H54 (cell line): ENCODE results near the gene SMYD1.

Experiments
- DNase-seq: peaks from one replicate; pipeline ENCODE4 v3.0.0; 2011; ENCODE audit warnings: low spot score, mixed read lengths; ENCODE audit not compliant: insufficient read length
- FAIRE-seq: peaks from 3 replicates; lab custom pipeline; 2011; peaks lifted over from hg19 to GRCh38; lab: Jason Lieb, UNC
- POLR2A ChIP-seq: IDR thresholded peaks from 2 replicates; pipeline ENCODE4 v1.6.1; 2011; ENCODE audit warnings: low read depth, mild to moderate bottlenecking, low read length

Gene SMYD1

GRCh38 chr2:88067189-88067588, 436 bp upstream of the SMYD1 start:
- no peak for FAIRE-seq
- no peak for DNase-seq
- TF ChIP-seq POLR2A: no peak

DNA sequence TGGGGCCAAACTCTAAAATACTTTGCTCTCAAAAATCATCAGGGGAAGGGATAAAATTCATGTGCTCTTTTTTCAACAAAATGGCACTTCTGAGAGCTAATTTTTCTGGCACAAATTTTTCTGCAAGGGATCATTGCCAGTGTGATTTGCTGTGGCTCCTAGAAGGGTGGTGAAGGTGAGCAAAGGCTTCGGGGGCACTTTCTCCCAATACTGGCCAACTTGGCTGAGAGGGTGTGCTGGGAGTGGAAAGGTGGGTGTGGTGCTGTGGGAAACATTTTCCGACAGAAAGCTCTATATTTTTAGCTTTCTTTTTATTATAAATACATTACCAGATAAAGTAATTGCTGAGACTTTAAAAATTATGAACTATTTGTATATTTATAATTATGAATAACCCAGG, 419 bp downstream of the SMYD1 start:
- FAIRE-seq (no peak), DNase-seq (no peak)
- TF ChIP-seq POLR2A: no peak

- no peak for TF ChIP-seq POLR2A
- DNase-seq (no peak), FAIRE-seq (no peak)
Observed at GRCh38 chr2:88069117-88069516, 1.5 kb downstream of the SMYD1 start.

- no peak for DNase-seq
- TF ChIP-seq POLR2A: no peak
- no peak for FAIRE-seq
Observed at GRCh38 chr2:88070055-88070454, 2.4 kb downstream of the SMYD1 start.

DNA sequence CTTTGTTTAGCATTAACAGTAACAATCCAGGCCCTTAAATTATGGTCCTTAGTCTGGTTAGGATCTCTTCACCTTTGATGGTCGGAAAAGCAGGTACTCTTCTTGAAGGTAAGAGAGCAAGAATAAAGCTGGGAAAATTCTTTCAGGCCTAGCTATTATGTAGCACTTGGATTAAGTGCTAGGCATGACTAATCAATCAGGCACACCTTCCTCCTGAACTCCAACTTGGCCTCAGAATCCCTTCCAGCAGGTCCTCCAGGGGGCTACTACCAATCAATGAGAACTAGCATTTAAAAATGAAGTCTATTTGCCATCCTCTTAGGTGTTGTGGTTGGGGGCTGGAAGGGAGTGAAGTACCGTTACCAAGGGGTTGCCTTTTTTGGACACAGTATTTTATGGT, 3.7 kb downstream of the SMYD1 start:
- no peak for TF ChIP-seq POLR2A
- FAIRE-seq (no peak), DNase-seq (no peak)

GRCh38 chr2:88074150-88074549, 6.5 kb downstream of the SMYD1 start:
- TF ChIP-seq POLR2A: no peak
- DNase-seq: no peak
- FAIRE-seq: no peak

- DNase-seq (no peak), FAIRE-seq (no peak)
- TF ChIP-seq POLR2A: no peak
Observed at GRCh38 chr2:88074854-88075292, 7.2 kb downstream of the SMYD1 start.

DNA sequence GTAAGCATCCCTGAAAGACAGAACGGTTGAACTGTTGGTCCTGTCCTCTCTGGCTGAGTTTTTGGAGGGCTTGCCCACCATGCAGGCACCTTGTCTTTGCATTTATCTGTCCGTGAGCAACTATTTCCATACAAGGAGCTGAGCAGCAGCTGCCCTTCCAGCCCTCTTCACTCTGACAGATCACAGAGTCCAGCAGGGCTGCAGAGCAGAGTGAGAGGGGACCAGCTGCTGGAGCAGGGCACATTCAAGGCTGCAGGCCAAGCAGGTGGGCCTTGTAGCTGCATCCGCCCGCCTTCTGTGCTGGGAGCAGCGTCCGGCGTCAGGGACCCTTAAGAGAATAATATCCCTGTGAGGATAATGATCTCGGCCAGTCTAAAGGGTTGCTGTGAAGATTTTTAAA, 9.5 kb downstream of the SMYD1 start:
- TF ChIP-seq POLR2A: no peak
- no peak for DNase-seq
- FAIRE-seq: no peak

DNA sequence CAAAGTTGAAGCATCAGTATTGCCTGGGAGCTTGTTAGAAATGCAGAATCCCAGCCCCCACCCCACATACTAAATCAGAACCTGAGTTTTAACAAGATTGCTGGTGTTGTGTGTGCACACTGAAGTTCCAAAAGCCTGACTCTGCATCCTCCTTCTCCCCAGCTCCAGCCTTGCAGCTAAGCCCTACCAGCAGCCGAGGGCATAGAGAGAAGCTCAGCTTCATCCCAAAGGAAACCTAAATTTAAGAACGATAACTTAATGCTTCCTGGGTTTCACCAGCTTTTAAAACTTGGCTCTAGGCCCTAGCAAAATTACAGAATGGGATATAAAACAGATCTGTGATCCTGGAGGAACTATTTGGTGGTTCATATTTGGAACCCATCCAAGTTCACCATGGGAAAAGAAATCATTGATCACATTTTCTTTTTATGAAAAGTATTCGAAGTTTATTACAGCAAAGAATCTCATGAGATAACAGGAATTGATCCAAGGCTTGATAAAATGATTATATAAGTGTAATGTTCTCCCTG, 11.1 kb downstream of the SMYD1 start:
- DNase-seq: no peak
- FAIRE-seq: no peak
- no peak for TF ChIP-seq POLR2A

DNA sequence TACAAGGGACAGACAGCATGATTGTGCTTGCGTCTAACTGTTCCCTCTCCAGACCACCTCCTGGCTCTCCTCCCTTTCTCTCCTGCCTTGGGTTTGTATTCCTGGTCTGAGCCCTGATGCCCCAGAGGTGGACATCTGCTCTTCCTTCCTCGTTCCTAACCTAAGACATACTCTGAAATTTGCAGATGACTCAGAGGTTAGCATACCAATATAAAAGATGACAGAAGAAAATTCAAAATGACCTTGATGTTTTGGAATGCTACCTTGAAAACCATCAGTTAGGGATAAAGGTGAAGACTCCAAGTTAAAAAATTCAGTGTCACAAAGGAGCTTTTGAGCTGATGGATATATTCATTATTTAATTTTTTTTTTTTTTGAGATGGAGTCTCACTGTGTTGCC, 12.9 kb downstream of the SMYD1 start:
- FAIRE-seq (no peak), DNase-seq (no peak)
- TF ChIP-seq POLR2A: no peak

DNA sequence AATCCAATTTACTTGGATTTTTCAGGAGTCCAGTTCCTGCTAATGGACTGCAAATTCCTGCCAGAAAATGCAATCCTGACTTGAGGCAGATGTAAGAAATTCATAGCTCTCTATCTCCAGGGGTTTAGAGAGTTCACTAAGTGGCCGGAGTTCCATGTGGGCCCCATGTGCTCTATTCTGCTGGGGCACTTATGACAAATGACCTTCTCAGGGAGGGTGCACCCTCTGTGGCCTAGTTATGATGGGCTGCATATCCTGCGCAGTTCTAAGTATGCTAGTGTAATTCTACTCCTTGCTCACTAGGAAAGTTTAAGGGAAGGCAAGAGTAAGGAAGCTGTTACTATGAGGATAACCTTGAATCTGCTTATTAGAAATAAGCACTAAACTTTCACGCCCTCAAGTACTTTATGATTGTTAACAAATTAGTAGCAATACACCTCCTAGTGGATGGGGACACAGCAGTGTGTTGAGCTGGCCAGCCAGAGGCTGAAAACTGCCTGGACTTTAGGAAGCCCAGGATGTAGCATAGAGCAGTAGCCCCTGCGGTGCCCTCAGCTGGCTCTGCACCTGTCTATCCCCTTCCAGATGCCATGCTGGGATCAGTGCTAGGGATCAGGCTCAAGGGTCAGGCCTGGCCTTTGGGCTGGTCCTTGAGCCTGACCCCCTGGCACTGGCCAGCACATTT, 14.4 kb downstream of the SMYD1 start:
- TF ChIP-seq POLR2A: no peak
- DNase-seq (no peak), FAIRE-seq (no peak)

DNA sequence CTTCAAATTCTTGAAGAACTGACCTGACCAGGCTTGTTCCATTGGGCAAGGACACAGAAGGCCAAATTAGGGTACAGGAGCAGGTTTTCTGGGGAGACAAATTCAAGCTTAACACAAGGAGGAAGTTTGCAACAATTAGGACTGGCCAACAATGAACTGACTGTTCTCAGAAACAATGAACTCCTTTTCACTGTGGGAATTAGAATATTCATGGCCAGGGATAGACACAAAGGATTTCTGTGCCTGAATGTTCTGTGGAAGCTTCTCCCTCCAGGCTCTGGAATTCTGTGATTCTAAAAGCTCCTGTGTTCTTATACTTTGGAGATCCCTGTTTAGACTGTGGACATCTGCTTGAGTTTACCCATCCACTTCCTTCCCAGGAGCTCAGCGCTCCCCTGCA, 15.2 kb downstream of the SMYD1 start:
- no peak for TF ChIP-seq POLR2A
- DNase-seq: no peak
- FAIRE-seq: no peak

DNA sequence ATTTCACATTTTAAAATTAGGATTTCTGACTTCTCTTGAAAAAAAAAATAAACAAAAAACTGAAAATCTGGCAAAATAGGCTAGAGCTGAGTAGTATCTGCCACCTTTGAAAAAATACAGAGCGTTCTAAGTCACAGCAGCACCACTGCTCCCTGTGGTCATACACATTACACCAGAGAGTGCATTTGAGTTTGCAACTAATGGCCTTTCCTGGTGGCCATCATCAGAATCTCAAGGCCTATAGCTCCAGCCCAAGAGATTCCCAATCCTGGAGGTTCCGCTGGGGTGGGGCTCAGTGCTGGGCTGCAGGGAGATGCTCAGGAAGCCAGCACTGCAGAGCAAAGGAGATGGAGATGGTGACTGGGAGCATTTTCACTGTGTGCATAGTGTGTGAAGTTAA, 17.5 kb downstream of the SMYD1 start:
- no peak for TF ChIP-seq POLR2A
- no peak for DNase-seq
- no peak for FAIRE-seq

GRCh38 chr2:88085602-88086001, 18.0 kb downstream of the SMYD1 start:
- FAIRE-seq (no peak), DNase-seq (no peak)
- TF ChIP-seq POLR2A: no peak

DNA sequence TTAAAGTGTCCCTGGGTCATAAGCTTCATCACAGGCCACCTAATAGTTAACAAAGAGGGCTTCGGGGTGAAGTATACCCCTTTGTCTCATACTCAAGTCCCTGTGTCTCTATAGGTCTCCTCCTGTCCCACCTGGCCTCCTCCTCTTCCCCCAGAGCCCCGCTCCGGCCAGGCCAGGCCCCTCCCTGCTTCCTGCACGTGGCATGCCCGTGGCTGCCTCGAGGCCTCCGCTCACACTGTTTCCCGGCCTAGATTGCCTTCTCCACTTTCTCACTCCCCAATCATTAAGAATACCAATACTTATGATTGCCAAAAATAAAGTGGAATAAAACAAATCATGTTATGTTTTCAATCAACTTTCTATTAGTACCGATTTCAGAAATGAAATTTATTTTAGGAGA, 18.8 kb downstream of the SMYD1 start:
- TF ChIP-seq POLR2A: no peak
- no peak for DNase-seq
- no peak for FAIRE-seq
